C4-2B (cell line): ENCODE measurements around the gene TTYH3.

ENCODE experiments used
- ZFX ChIP-seq: fragments of 450-650 bp; IDR thresholded peaks from 2 replicates; pipeline ENCODE4 v1.6.1; 2017
- TF ChIP-seq, protein P1 (sequence below): fragments of 450-650 bp; conservative IDR thresholded peaks from 2 replicates; pipeline ENCODE4 v1.5.1; 2017; ENCODE audit warnings: mild to moderate bottlenecking

- TF ChIP-seq, protein P1, sequence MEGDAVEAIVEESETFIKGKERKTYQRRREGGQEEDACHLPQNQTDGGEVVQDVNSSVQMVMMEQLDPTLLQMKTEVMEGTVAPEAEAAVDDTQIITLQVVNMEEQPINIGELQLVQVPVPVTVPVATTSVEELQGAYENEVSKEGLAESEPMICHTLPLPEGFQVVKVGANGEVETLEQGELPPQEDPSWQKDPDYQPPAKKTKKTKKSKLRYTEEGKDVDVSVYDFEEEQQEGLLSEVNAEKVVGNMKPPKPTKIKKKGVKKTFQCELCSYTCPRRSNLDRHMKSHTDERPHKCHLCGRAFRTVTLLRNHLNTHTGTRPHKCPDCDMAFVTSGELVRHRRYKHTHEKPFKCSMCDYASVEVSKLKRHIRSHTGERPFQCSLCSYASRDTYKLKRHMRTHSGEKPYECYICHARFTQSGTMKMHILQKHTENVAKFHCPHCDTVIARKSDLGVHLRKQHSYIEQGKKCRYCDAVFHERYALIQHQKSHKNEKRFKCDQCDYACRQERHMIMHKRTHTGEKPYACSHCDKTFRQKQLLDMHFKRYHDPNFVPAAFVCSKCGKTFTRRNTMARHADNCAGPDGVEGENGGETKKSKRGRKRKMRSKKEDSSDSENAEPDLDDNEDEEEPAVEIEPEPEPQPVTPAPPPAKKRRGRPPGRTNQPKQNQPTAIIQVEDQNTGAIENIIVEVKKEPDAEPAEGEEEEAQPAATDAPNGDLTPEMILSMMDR, result no peak
- no peak for TF ChIP-seq ZFX
These were observed 2.7 kb downstream of the TTYH3 start for GRCh38 chr7:2634267-2635145.
